RWPE1 (cell line): Measurements from ENCODE around the gene FAM20C.

ENCODE experiments used
- CTCF ChIA-PET: fragments of 350-600 bp; sonication (Branson Sonifier 250); formaldehyde crosslinking; extraction: SDS; loops from one replicate; lab custom pipeline; 2021; lab: Yijun Ruan, JAX
- POLR2A ChIA-PET: fragments of 400-600 bp; formaldehyde crosslinking; extraction: SDS; loops from one replicate; lab custom pipeline; 2020; ENCODE audit warnings: antibody characterized with exemption; ENCODE audit not compliant: low non-redundant PET; lab: Yijun Ruan, JAX
- DNase-seq: peaks from one replicate; pipeline ENCODE4 v3.0.0; 2012; ENCODE audit warnings: low spot score
- H3K27ac ChIP-seq: fragments of 450-650 bp; 2 replicates; pipeline ENCODE4 v1.5.1; 2017
- TF ChIP-seq, protein P1 (sequence below): fragments of 450-650 bp; conservative IDR thresholded peaks from 2 replicates; pipeline ENCODE4 v1.5.1; 2017; ENCODE audit warnings: low read depth, mild to moderate bottlenecking

FAM20C gene

GRCh38 chr7:247636-248035 is 55.3 kb downstream of the FAM20C start:
- POLR2A ChIA-PET: no interaction called here

DNA sequence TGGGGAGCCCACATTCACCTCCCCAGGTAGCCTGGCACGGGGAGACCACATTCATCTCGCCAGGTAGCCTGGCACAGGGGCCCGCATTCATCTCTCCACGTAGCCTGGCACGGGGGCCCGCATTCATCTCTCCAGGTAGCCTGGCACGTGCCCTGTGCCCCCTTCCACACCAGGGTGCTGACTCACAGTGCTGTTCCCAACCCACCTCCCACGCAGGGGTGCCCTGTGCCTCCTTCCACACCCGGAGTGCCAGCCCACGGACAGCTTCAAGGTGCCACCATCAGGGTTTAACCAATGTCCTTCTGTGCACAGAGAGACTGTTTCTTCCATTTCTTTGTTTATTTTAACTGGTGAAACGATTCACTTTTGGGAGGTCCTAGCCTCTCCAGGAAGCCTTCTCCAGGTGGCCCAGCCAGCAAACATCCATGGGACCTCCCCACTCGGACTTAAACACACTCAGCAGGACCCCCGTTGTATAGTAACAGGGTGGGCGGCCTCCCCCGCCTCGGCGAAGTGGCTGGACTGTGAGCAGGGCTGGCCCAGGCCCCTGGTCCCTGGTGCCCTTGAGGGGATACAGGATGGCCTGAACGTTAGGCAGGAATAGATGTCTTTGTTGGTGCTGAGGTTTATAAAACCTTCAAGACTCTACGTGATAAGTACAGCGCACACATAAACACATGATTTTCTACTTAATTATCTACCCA is 56.5 kb downstream of the FAM20C start:
- TF ChIP-seq, protein P1, sequence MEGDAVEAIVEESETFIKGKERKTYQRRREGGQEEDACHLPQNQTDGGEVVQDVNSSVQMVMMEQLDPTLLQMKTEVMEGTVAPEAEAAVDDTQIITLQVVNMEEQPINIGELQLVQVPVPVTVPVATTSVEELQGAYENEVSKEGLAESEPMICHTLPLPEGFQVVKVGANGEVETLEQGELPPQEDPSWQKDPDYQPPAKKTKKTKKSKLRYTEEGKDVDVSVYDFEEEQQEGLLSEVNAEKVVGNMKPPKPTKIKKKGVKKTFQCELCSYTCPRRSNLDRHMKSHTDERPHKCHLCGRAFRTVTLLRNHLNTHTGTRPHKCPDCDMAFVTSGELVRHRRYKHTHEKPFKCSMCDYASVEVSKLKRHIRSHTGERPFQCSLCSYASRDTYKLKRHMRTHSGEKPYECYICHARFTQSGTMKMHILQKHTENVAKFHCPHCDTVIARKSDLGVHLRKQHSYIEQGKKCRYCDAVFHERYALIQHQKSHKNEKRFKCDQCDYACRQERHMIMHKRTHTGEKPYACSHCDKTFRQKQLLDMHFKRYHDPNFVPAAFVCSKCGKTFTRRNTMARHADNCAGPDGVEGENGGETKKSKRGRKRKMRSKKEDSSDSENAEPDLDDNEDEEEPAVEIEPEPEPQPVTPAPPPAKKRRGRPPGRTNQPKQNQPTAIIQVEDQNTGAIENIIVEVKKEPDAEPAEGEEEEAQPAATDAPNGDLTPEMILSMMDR: no peak
- POLR2A ChIA-PET: no interaction called here
- no peak for DNase-seq
- CTCF ChIA-PET: no interaction called here
- no peak overlapping the region for H3K27ac ChIP-seq

More at GRCh38 chr7:247636-248035, 55.3 kb downstream of the FAM20C start:
- no peak for DNase-seq
- TF ChIP-seq, protein P1: no peak
- H3K27ac ChIP-seq: no peak overlapping the region
- CTCF ChIA-PET: no interaction called here

DNA sequence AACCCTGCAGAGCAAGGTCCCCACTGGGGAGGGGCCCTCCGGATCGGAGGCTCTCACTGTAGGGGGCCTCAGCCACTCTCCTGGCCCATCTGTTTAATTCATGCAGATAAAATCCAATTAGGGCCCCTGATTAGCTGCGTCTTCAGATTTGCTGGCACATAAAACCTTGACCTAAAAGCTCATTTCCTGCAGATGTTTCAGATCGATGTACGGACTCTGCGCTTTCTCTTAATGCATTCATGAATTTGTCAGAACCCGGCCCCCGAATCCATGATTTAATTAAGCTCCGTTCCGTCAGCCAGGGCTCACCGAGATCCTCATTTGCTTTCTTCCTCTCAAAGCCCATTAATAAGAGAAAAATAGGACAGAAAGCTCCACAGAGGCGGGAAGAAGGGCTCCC is 57.6 kb downstream of the FAM20C start:
- H3K27ac ChIP-seq: peak overlapping the region; percentile 6; the same call in 1 of the 2 replicates
- no peak for DNase-seq
- TF ChIP-seq, protein P1: no peak
- POLR2A ChIA-PET: interaction anchor here (0.7 kb wide), 1 partner anchor 58 kb away, joined by 5 read pairs; the partner anchor contains the start of gene FAM20C
- CTCF ChIA-PET: interaction anchor here (0.7 kb wide), 1 partner anchor 18 kb away, joined by 4 read pairs; no protein-coding TSS in a partner anchor

- no peak for DNase-seq
- peak overlapping the region; percentile 6; the same call in 1 of the 2 replicates for H3K27ac ChIP-seq
- CTCF ChIA-PET: interaction anchor here (0.7 kb wide), 1 partner anchor 17 kb away, joined by 4 read pairs; no protein-coding TSS in a partner anchor
- POLR2A ChIA-PET: no interaction called here
- TF ChIP-seq, protein P1: no peak
Measured at GRCh38 chr7:250523-250922, 58.2 kb downstream of the FAM20C start.

DNA sequence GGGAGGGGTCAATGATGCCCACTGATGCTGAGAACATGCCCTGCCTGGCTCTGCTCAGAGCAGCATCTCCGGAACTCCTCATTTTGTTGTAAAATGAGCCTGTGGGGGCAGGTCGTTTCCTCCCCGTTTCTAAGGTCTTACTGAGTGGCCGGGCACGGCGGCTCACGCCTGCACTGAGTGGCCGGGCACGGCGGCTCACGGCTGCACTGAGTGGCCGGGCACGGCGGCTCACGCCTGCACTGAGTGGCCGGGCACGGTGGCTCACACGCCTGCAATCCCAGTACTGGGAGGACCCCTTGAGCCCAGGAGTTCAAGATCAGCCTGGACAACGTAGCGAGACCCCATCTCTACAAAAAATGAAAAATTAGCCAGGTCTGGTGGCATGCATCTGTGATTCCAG is 58.6 kb downstream of the FAM20C start:
- ChIA-PET CTCF (interaction anchor here (0.7 kb wide), 1 partner anchor 13 kb away, joined by 7 read pairs; no protein-coding TSS in a partner anchor), POLR2A (no interaction called here)
- H3K27ac ChIP-seq: no peak overlapping the region
- DNase-seq: no peak
- TF ChIP-seq, protein P1: no peak

GRCh38 chr7:251446-252175 is 59.2 kb downstream of the FAM20C start:
- ChIA-PET POLR2A (no interaction called here), CTCF (interaction anchor here (0.7 kb wide), 1 partner anchor 12 kb away, joined by 7 read pairs; no protein-coding TSS in a partner anchor)
- no peak overlapping the region for H3K27ac ChIP-seq
- DNase-seq: no peak
- TF ChIP-seq, protein P1: no peak
